Measurements from ENCODE around the gene VGLL2. TPM values are rescaled to one million over a fixed set of nuclear protein-coding genes. Genes with fewer than 3 reads are reported as not detected.

Gene VGLL2
- total RNA-seq, 1 experiment from 2014 or later, result not detected

DNA sequence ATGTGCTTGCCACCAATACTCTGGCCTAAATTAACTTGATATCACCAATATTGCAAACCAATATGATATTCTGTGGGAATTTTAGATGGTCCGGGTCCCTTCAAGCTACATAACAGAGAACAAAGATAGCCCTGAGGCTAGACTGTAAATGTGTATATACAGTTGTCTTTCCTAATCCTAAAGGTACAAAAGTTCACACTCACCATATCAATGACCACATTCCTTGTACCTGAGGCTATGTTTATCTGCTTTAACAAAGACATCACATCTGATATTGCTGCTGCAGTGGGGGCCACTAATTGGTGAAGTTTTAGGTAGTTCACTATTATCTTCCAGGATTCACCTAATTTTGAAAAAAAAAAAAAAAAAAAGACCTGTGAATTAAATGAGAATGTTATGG lies 38.6 kb upstream of the VGLL2 start:
- CTCF ChIA-PET, result no interaction called here
- H3K4me1 Mint-ChIP-seq, result peaks cover 8% of the 10 kb centered on the region
- no peak overlapping the region for H3K4me3 Mint-ChIP-seq
- ATAC-seq (no peak), DNase-seq (ENCODE audit: low spot score) (no peak)
- H3K27me3 Mint-ChIP-seq (ENCODE audit: low read depth), result no peaks in the 10 kb centered on the region
- TF ChIP-seq, protein P1, sequence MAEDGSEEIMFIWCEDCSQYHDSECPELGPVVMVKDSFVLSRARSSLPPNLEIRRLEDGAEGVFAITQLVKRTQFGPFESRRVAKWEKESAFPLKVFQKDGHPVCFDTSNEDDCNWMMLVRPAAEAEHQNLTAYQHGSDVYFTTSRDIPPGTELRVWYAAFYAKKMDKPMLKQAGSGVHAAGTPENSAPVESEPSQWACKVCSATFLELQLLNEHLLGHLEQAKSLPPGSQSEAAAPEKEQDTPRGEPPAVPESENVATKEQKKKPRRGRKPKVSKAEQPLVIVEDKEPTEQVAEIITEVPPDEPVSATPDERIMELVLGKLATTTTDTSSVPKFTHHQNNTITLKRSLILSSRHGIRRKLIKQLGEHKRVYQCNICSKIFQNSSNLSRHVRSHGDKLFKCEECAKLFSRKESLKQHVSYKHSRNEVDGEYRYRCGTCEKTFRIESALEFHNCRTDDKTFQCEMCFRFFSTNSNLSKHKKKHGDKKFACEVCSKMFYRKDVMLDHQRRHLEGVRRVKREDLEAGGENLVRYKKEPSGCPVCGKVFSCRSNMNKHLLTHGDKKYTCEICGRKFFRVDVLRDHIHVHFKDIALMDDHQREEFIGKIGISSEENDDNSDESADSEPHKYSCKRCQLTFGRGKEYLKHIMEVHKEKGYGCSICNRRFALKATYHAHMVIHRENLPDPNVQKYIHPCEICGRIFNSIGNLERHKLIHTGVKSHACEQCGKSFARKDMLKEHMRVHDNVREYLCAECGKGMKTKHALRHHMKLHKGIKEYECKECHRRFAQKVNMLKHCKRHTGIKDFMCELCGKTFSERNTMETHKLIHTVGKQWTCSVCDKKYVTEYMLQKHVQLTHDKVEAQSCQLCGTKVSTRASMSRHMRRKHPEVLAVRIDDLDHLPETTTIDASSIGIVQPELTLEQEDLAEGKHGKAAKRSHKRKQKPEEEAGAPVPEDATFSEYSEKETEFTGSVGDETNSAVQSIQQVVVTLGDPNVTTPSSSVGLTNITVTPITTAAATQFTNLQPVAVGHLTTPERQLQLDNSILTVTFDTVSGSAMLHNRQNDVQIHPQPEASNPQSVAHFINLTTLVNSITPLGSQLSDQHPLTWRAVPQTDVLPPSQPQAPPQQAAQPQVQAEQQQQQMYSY (CRISPR knock-in tag; IDR thresholded peaks at IDR 0.05), result no peak
- TF ChIP-seq, protein P2, sequence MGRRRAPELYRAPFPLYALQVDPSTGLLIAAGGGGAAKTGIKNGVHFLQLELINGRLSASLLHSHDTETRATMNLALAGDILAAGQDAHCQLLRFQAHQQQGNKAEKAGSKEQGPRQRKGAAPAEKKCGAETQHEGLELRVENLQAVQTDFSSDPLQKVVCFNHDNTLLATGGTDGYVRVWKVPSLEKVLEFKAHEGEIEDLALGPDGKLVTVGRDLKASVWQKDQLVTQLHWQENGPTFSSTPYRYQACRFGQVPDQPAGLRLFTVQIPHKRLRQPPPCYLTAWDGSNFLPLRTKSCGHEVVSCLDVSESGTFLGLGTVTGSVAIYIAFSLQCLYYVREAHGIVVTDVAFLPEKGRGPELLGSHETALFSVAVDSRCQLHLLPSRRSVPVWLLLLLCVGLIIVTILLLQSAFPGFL (CRISPR knock-in tag; IDR thresholded peaks at IDR 0.05; ENCODE audit: borderline replicate concordance), result no peak
- TF ChIP-seq, protein P3, sequence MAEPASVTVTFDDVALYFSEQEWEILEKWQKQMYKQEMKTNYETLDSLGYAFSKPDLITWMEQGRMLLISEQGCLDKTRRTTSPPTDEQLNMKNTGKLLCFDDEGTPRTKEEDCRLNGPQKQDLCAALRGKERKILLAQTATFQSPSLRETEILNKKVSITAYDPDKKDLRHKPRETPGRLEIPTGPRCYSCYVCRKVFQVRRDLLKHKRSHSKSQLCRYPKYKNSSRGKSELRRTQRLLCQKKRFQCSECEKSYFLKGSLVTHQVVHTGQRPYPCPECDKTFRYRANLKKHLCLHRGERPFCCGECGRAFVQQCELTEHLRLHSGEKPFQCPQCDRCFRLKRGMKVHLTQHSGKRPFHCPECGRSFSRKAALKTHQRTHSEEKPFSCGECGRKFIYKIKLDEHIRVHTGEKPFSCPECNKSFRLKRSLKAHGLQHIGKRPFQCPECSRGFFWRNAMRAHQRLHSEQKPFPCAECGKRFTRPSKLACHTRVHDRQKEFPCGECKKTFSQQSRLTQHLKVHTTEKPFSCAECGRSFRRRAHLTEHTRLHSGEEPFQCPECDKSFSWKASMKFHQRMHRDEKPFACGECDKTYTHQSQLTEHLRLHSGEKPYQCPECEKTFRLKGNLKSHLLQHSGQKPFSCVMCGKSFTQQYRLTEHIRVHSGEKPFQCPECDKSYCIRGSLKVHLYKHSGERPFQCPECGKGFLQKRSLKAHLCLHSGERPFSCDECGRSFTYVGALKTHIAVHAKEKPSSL (CRISPR knock-in tag; conservative IDR thresholded peaks at IDR 0.05), result no peak
- TF ChIP-seq FOXJ3 (CRISPR knock-in tag; IDR thresholded peaks at IDR 0.05; ENCODE audit: borderline replicate concordance) (no peak), SP1 (CRISPR knock-in tag; conservative IDR thresholded peaks at IDR 0.05) (no peak), ZNF396 (CRISPR knock-in tag; IDR thresholded peaks at IDR 0.05; ENCODE audit: borderline replicate concordance) (no peak), ZNF317 (CRISPR knock-in tag; IDR thresholded peaks at IDR 0.05; ENCODE audit: borderline replicate concordance, low read depth) (no peak)
- POLR2A ChIA-PET, result interaction anchor here (0.6 kb wide), 1 partner anchor 26 kb away, joined by 4 read pairs; no protein-coding TSS in a partner anchor
- peaks cover 9% of the 10 kb centered on the region for H3K9me3 Mint-ChIP-seq
- no peak overlapping the region for H3K27ac Mint-ChIP-seq
- H3K36me3 Mint-ChIP-seq, result no peaks in the 10 kb centered on the region

DNA sequence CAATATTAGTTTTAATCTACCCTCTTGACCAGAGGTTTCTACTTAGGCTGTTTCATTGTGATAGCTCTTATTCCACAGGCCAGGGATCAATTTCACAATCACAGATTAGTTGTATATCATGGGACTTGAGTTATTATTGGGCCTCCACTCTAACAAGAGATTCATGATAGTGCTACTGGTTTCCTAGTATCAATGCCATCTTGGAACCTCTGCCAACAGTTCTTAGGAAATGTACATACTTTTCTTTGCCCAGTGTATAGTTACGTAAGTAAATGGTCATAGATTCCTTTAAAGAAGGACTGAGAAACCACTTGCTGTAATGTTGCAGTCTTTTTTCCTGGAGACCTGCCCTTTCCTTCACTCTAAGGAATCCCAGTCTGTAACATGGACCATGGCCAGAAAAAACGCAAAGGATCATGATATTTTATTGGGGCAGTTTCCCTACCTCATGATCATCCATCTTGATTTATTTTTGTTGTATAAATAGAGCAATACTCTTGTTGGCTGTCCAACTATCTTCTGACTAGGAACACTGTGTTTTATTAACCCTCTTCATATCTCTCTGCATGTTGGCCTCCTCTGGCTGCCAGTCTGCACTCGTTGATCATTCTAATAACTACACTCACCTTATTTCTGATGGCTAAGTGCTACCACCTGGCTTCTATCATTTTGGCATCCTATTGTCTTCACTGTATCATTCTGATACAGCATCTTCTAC lies 38.0 kb upstream of the VGLL2 start:
- peaks cover 9% of the 10 kb centered on the region for H3K9me3 Mint-ChIP-seq
- H3K36me3 Mint-ChIP-seq, result no peaks in the 10 kb centered on the region
- H3K27ac Mint-ChIP-seq, result no peak overlapping the region
- POLR2A ChIA-PET, result no interaction called here
- no peak for DNase-seq (ENCODE audit: low spot score)
- ATAC-seq, result no peak
- CTCF ChIA-PET, result no interaction called here
- peaks cover 8% of the 10 kb centered on the region for H3K4me1 Mint-ChIP-seq
- H3K4me3 Mint-ChIP-seq, result no peak overlapping the region
- no peaks in the 10 kb centered on the region for H3K27me3 Mint-ChIP-seq (ENCODE audit: low read depth)
- no peak for TF ChIP-seq NFYB (CRISPR knock-in tag; conservative IDR thresholded peaks at IDR 0.05; ENCODE audit: low read depth)
- TF ChIP-seq, protein P4, sequence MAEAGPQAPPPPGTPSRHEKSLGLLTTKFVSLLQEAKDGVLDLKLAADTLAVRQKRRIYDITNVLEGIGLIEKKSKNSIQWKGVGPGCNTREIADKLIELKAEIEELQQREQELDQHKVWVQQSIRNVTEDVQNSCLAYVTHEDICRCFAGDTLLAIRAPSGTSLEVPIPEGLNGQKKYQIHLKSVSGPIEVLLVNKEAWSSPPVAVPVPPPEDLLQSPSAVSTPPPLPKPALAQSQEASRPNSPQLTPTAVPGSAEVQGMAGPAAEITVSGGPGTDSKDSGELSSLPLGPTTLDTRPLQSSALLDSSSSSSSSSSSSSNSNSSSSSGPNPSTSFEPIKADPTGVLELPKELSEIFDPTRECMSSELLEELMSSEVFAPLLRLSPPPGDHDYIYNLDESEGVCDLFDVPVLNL (CRISPR knock-in tag; IDR thresholded peaks at IDR 0.05; ENCODE audit: borderline replicate concordance, low read depth), result no peak
- TF ChIP-seq JAZF1 (CRISPR knock-in tag; IDR thresholded peaks at IDR 0.05), result no peak
- TF ChIP-seq ZBTB21 (CRISPR knock-in tag; IDR thresholded peaks at IDR 0.05; ENCODE audit: borderline replicate concordance), result no peak
- no peak for TF ChIP-seq SMAD4 (CRISPR knock-in tag; IDR thresholded peaks at IDR 0.05)
- TF ChIP-seq JUN (CRISPR knock-in tag; IDR thresholded peaks at IDR 0.05), result no peak
- TF ChIP-seq, protein P5, sequence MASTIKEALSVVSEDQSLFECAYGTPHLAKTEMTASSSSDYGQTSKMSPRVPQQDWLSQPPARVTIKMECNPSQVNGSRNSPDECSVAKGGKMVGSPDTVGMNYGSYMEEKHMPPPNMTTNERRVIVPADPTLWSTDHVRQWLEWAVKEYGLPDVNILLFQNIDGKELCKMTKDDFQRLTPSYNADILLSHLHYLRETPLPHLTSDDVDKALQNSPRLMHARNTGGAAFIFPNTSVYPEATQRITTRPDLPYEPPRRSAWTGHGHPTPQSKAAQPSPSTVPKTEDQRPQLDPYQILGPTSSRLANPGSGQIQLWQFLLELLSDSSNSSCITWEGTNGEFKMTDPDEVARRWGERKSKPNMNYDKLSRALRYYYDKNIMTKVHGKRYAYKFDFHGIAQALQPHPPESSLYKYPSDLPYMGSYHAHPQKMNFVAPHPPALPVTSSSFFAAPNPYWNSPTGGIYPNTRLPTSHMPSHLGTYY (CRISPR knock-in tag; IDR thresholded peaks at IDR 0.05), result no peak
- no peak for TF ChIP-seq ETV6 (CRISPR knock-in tag; IDR thresholded peaks at IDR 0.05)
- no peak for TF ChIP-seq KAT7 (CRISPR knock-in tag; IDR thresholded peaks at IDR 0.05; ENCODE audit: borderline replicate concordance)
- TF ChIP-seq, protein P6, sequence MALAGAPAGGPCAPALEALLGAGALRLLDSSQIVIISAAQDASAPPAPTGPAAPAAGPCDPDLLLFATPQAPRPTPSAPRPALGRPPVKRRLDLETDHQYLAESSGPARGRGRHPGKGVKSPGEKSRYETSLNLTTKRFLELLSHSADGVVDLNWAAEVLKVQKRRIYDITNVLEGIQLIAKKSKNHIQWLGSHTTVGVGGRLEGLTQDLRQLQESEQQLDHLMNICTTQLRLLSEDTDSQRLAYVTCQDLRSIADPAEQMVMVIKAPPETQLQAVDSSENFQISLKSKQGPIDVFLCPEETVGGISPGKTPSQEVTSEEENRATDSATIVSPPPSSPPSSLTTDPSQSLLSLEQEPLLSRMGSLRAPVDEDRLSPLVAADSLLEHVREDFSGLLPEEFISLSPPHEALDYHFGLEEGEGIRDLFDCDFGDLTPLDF (CRISPR knock-in tag; IDR thresholded peaks at IDR 0.05), result no peak
- TF ChIP-seq, protein P7, sequence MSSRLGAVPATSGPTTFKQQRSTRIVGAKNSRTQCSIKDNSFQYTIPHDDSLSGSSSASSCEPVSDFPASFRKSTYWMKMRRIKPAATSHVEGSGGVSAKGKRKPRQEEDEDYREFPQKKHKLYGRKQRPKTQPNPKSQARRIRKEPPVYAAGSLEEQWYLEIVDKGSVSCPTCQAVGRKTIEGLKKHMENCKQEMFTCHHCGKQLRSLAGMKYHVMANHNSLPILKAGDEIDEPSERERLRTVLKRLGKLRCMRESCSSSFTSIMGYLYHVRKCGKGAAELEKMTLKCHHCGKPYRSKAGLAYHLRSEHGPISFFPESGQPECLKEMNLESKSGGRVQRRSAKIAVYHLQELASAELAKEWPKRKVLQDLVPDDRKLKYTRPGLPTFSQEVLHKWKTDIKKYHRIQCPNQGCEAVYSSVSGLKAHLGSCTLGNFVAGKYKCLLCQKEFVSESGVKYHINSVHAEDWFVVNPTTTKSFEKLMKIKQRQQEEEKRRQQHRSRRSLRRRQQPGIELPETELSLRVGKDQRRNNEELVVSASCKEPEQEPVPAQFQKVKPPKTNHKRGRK (CRISPR knock-in tag; IDR thresholded peaks at IDR 0.05; ENCODE audit: borderline replicate concordance), result no peak

All from WTC11 (cell line).